Activated T-cell treated with anti-CD3 and anti-CD28 coated beads, Interleukin-2, amount 50 U/mL, for 72 hours (primary cell): Measurements from ENCODE around the gene TMEM52. TPM values are rescaled to one million over a fixed set of nuclear protein-coding genes. Genes with fewer than 3 reads are reported as not detected.

ENCODE experiments used
- ATAC-seq, 2 donors: fragments of 150-1000 bp; cut with Tn5 transposase; replicated peaks in 1 of 2; 2 replicates each; pipeline ENCODE4 v1.10.0; 2021; ENCODE audit warnings: moderate library complexity in 2 of 2, mild to moderate bottlenecking in 1 of 2
- DNase-seq, 2 donors: peaks; one replicate each; pipeline ENCODE4 v3.0.0; 2021 to 2022; ENCODE audit warnings: mixed read lengths in 1 of 2
- H3K27ac Mint-ChIP-seq: one replicate; pipeline ENCODE4 v1.8.0; 2022; ENCODE audit warnings: mild to moderate bottlenecking, moderate library complexity, mixed read lengths
- H3K27me3 Mint-ChIP-seq: one replicate; pipeline ENCODE4 v1.8.0; 2022; ENCODE audit warnings: low read depth, mixed read lengths
- H3K36me3 Mint-ChIP-seq, 2 donors: one replicate each; pipeline ENCODE4 v1.8.0; 2022; ENCODE audit warnings: mixed read lengths in 2 of 2, mild to moderate bottlenecking in 1 of 2; ENCODE audit not compliant: insufficient read depth in 2 of 2
- H3K4me1 Mint-ChIP-seq: one replicate; pipeline ENCODE4 v1.8.0; 2022; ENCODE audit warnings: low read depth, mixed read lengths
- H3K4me3 Mint-ChIP-seq, 2 donors: one replicate each; pipeline ENCODE4 v1.8.0; 2022; ENCODE audit warnings: mild to moderate bottlenecking in 2 of 2, mixed read lengths in 2 of 2, moderate library complexity in 2 of 2
- H3K9me3 Mint-ChIP-seq, 2 donors: one replicate each; pipeline ENCODE4 v1.8.0; 2022; ENCODE audit warnings: mixed read lengths in 2 of 2
- total RNA-seq, 2 donors: library from RNA; stranded (reverse); gene quantifications; one replicate each; pipeline ENCODE4 v1.2.3, GENCODE V29; 2022

TMEM52 gene
- total RNA-seq, 2 donors from 2014 or later: 0.88 to 1.0 TPM

GRCh38 chr1:1872329-1872994 lies 46.6 kb downstream of the TMEM52 start:
- Mint-ChIP-seq H3K27ac (peak overlapping the region; percentile 18), H3K4me3 (no peak overlapping the region), H3K4me1 (peaks cover 69% of the 10 kb centered on the region), H3K27me3 (no peaks in the 10 kb centered on the region), H3K36me3 (peaks cover 10 to 42% of the 10 kb centered on the region in 2 donors), H3K9me3 (no peaks in the 10 kb centered on the region)
- no peak for ATAC-seq
- no peak for DNase-seq

DNA sequence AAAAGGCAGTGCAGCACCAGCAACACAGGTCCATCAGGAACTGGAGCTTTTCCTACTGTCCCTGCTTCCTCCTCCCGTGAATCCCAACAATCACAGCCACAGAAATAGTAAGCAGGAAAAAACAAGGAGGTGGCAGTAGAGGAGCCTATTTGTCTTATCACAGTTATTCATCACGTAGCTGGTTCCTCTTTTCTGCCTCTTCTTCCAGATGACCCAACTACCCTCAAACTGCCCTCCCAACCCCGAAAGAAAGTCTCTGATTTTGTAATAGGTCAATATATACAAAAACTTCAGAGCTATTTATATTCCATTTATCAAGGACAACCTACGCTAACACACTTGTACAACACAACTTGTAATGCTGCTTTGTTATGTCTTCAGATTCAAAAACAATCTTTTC lies 49.6 kb downstream of the TMEM52 start:
- DNase-seq: no peak
- no peak for ATAC-seq
- peak overlapping the region; percentile 13 for H3K27ac Mint-ChIP-seq
- H3K4me1 Mint-ChIP-seq: peaks cover 61% of the 10 kb centered on the region
- no peaks in the 10 kb centered on the region for H3K27me3 Mint-ChIP-seq
- H3K36me3 Mint-ChIP-seq: peaks cover 5 to 29% of the 10 kb centered on the region in 2 donors
- H3K4me3 Mint-ChIP-seq: no peak overlapping the region
- H3K9me3 Mint-ChIP-seq: no peaks in the 10 kb centered on the region

Other genes starting within 250 kb of the TMEM52 start
- 10 to 100 TPM; 42.0 to 43.1 TPM for gene SLC35E2B, start 226.5 kb downstream of the TMEM52 start, total RNA-seq
- gene CDK11A, start 194.9 kb downstream of the TMEM52 start, total RNA-seq: 10 to 100 TPM; 40.3 to 72.5 TPM
- 10 to 100 TPM; 54.0 to 54.5 TPM for gene NADK, start 140.8 kb downstream of the TMEM52 start, total RNA-seq
- 100 to 1,000 TPM; 350 to 418 TPM for gene GNB1, start 28.2 kb downstream of the TMEM52 start, total RNA-seq
- 1 to 10 TPM; 1.8 TPM for gene CALML6, start 4.0 kb downstream of the TMEM52 start, total RNA-seq
- gene CFAP74, start 84.5 kb upstream of the TMEM52 start, total RNA-seq: not detected
- gene GABRD, start 100.1 kb upstream of the TMEM52 start, total RNA-seq: not detected
- 10 to 100 TPM; 12.3 to 16.8 TPM for gene PRKCZ, start 131.1 kb upstream of the TMEM52 start, total RNA-seq